Measurements from ENCODE around the gene CHCHD6. TPM values are rescaled to one million over a fixed set of nuclear protein-coding genes. Genes with fewer than 3 reads are reported as not detected.

The CHCHD6 gene
- polyA plus RNA-seq, 2 donors: 7.0 to 11.9 TPM

- H3K27me3 ChIP-seq (ENCODE audit: control insufficient read depth in 1 of 2, insufficient read depth in 2 of 2, low read length in 2 of 2): no peaks in the 10 kb centered on the region
- H3K4me1 ChIP-seq (ENCODE audit: control insufficient read depth in 2 of 2, insufficient read depth in 2 of 2, low read length in 1 of 2): peaks cover 2 to 4% of the 10 kb centered on the region in 2 donors
- no peaks in the 10 kb centered on the region for H3K36me3 ChIP-seq (ENCODE audit: control insufficient read depth in 2 of 2, insufficient read depth in 2 of 2, low read length in 1 of 2)
- WGBS, 2 donors: 75 to 83% methylated on average over 14 of the region's 14 CpGs
- H3K4me3 ChIP-seq (ENCODE audit: low read depth in 1 of 2, low read length in 2 of 2): no peak overlapping the region
- H3K9me3 ChIP-seq (ENCODE audit: control insufficient read depth in 2 of 2, insufficient read depth in 1 of 2, low read depth in 1 of 2, low read length in 1 of 2): no peaks in the 10 kb centered on the region
- H3K27ac ChIP-seq (ENCODE audit: low read depth in 2 of 2, low read length in 1 of 2): no peak overlapping the region
These were observed 221.6 kb downstream of the CHCHD6 start for GRCh38 chr3:126925411-126926171.

GRCh38 chr3:126926684-126927400, 222.8 kb downstream of the CHCHD6 start:
- 52 to 54% methylated on average over 11 of the region's 11 CpGs for WGBS, 2 donors
- H3K36me3 ChIP-seq (ENCODE audit: control insufficient read depth in 2 of 2, insufficient read depth in 2 of 2, low read length in 1 of 2): no peaks in the 10 kb centered on the region
- H3K27me3 ChIP-seq (ENCODE audit: control insufficient read depth in 1 of 2, insufficient read depth in 2 of 2, low read length in 2 of 2): no peaks in the 10 kb centered on the region
- H3K4me1 ChIP-seq (ENCODE audit: control insufficient read depth in 2 of 2, insufficient read depth in 2 of 2, low read length in 1 of 2): peaks cover 2 to 6% of the 10 kb centered on the region in 2 donors
- no peak overlapping the region for H3K4me3 ChIP-seq (ENCODE audit: low read depth in 1 of 2, low read length in 2 of 2)
- H3K27ac ChIP-seq (ENCODE audit: low read depth in 2 of 2, low read length in 1 of 2): no peak overlapping the region
- H3K9me3 ChIP-seq (ENCODE audit: control insufficient read depth in 2 of 2, insufficient read depth in 1 of 2, low read depth in 1 of 2, low read length in 1 of 2): no peaks in the 10 kb centered on the region

GRCh38 chr3:126927401-126927750, 223.3 kb downstream of the CHCHD6 start:
- H3K4me1 ChIP-seq (ENCODE audit: control insufficient read depth in 2 of 2, insufficient read depth in 2 of 2, low read length in 1 of 2): peaks cover 2 to 10% of the 10 kb centered on the region in 2 donors
- H3K9me3 ChIP-seq (ENCODE audit: control insufficient read depth in 2 of 2, insufficient read depth in 1 of 2, low read depth in 1 of 2, low read length in 1 of 2): no peaks in the 10 kb centered on the region
- H3K36me3 ChIP-seq (ENCODE audit: control insufficient read depth in 2 of 2, insufficient read depth in 2 of 2, low read length in 1 of 2): no peaks in the 10 kb centered on the region
- no peak overlapping the region for H3K27ac ChIP-seq (ENCODE audit: low read depth in 2 of 2, low read length in 1 of 2)
- no peaks in the 10 kb centered on the region for H3K27me3 ChIP-seq (ENCODE audit: control insufficient read depth in 1 of 2, insufficient read depth in 2 of 2, low read length in 2 of 2)
- 43 to 65% methylated on average over 4 of the region's 4 CpGs for WGBS, 2 donors
- no peak overlapping the region for H3K4me3 ChIP-seq (ENCODE audit: low read depth in 1 of 2, low read length in 2 of 2)

GRCh38 chr3:126927846-126928245, 223.8 kb downstream of the CHCHD6 start:
- 90 to 98% methylated on average over 6 of the region's 6 CpGs for WGBS, 2 donors
- no peaks in the 10 kb centered on the region for H3K27me3 ChIP-seq (ENCODE audit: control insufficient read depth in 1 of 2, insufficient read depth in 2 of 2, low read length in 2 of 2)
- no peaks in the 10 kb centered on the region for H3K9me3 ChIP-seq (ENCODE audit: control insufficient read depth in 2 of 2, insufficient read depth in 1 of 2, low read depth in 1 of 2, low read length in 1 of 2)
- H3K4me3 ChIP-seq (ENCODE audit: low read depth in 1 of 2, low read length in 2 of 2): no peak overlapping the region
- no peaks in the 10 kb centered on the region for H3K36me3 ChIP-seq (ENCODE audit: control insufficient read depth in 2 of 2, insufficient read depth in 2 of 2, low read length in 1 of 2)
- H3K4me1 ChIP-seq (ENCODE audit: control insufficient read depth in 2 of 2, insufficient read depth in 2 of 2, low read length in 1 of 2): peaks cover 2 to 13% of the 10 kb centered on the region in 2 donors
- H3K27ac ChIP-seq (ENCODE audit: low read depth in 2 of 2, low read length in 1 of 2): no peak overlapping the region

- Histone ChIP-seq H3K27me3 (ENCODE audit: control insufficient read depth in 1 of 2, insufficient read depth in 2 of 2, low read length in 2 of 2) (no peaks in the 10 kb centered on the region), H3K27ac (ENCODE audit: low read depth in 2 of 2, low read length in 1 of 2) (no peak overlapping the region), H3K36me3 (ENCODE audit: control insufficient read depth in 2 of 2, insufficient read depth in 2 of 2, low read length in 1 of 2) (no peaks in the 10 kb centered on the region), H3K4me3 (ENCODE audit: low read depth in 1 of 2, low read length in 2 of 2) (no peak overlapping the region), H3K9me3 (ENCODE audit: control insufficient read depth in 2 of 2, insufficient read depth in 1 of 2, low read depth in 1 of 2, low read length in 1 of 2) (no peaks in the 10 kb centered on the region), H3K4me1 (ENCODE audit: control insufficient read depth in 2 of 2, insufficient read depth in 2 of 2, low read length in 1 of 2) (peaks cover 2 to 13% of the 10 kb centered on the region in 2 donors)
- 79 to 85% methylated on average over 3 of the region's 3 CpGs for WGBS, 2 donors
These were observed 225.0 kb downstream of the CHCHD6 start for GRCh38 chr3:126928921-126929474.

- H3K4me1 ChIP-seq (ENCODE audit: control insufficient read depth in 2 of 2, insufficient read depth in 2 of 2, low read length in 1 of 2): peaks cover 2 to 13% of the 10 kb centered on the region in 2 donors
- no peaks in the 10 kb centered on the region for H3K36me3 ChIP-seq (ENCODE audit: control insufficient read depth in 2 of 2, insufficient read depth in 2 of 2, low read length in 1 of 2)
- 93% methylated on average over 14 to 15 of the region's 15 CpGs for WGBS, 2 donors
- no peak overlapping the region for H3K4me3 ChIP-seq (ENCODE audit: low read depth in 1 of 2, low read length in 2 of 2)
- H3K9me3 ChIP-seq (ENCODE audit: control insufficient read depth in 2 of 2, insufficient read depth in 1 of 2, low read depth in 1 of 2, low read length in 1 of 2): no peaks in the 10 kb centered on the region
- H3K27me3 ChIP-seq (ENCODE audit: control insufficient read depth in 1 of 2, insufficient read depth in 2 of 2, low read length in 2 of 2): no peaks in the 10 kb centered on the region
- no peak overlapping the region for H3K27ac ChIP-seq (ENCODE audit: low read depth in 2 of 2, low read length in 1 of 2)
These were observed 227.0 kb downstream of the CHCHD6 start for GRCh38 chr3:126930936-126931600.

GRCh38 chr3:126931806-126932187, 227.8 kb downstream of the CHCHD6 start:
- Histone ChIP-seq H3K9me3 (ENCODE audit: control insufficient read depth in 2 of 2, insufficient read depth in 1 of 2, low read depth in 1 of 2, low read length in 1 of 2) (no peaks in the 10 kb centered on the region), H3K36me3 (ENCODE audit: control insufficient read depth in 2 of 2, insufficient read depth in 2 of 2, low read length in 1 of 2) (no peaks in the 10 kb centered on the region), H3K4me1 (ENCODE audit: control insufficient read depth in 2 of 2, insufficient read depth in 2 of 2, low read length in 1 of 2) (peaks cover 0 to 13% of the 10 kb centered on the region in 2 donors), H3K4me3 (ENCODE audit: low read depth in 1 of 2, low read length in 2 of 2) (no peak overlapping the region), H3K27ac (ENCODE audit: low read depth in 2 of 2, low read length in 1 of 2) (peak overlapping the region in 1 of 2 donors; percentile 43), H3K27me3 (ENCODE audit: control insufficient read depth in 1 of 2, insufficient read depth in 2 of 2, low read length in 2 of 2) (no peaks in the 10 kb centered on the region)
- WGBS, 2 donors: 54 to 64% methylated on average over 9 of the region's 9 CpGs

GRCh38 chr3:126932188-126932931, 228.3 kb downstream of the CHCHD6 start:
- H3K27ac ChIP-seq (ENCODE audit: low read depth in 2 of 2, low read length in 1 of 2): peak overlapping the region in 1 of 2 donors; percentile 43
- no peaks in the 10 kb centered on the region for H3K9me3 ChIP-seq (ENCODE audit: control insufficient read depth in 2 of 2, insufficient read depth in 1 of 2, low read depth in 1 of 2, low read length in 1 of 2)
- H3K4me1 ChIP-seq (ENCODE audit: control insufficient read depth in 2 of 2, insufficient read depth in 2 of 2, low read length in 1 of 2): peaks cover 0 to 10% of the 10 kb centered on the region in 2 donors
- no peaks in the 10 kb centered on the region for H3K27me3 ChIP-seq (ENCODE audit: control insufficient read depth in 1 of 2, insufficient read depth in 2 of 2, low read length in 2 of 2)
- no peak overlapping the region for H3K4me3 ChIP-seq (ENCODE audit: low read depth in 1 of 2, low read length in 2 of 2)
- 48 to 65% methylated on average over 13 of the region's 13 CpGs for WGBS, 2 donors
- H3K36me3 ChIP-seq (ENCODE audit: control insufficient read depth in 2 of 2, insufficient read depth in 2 of 2, low read length in 1 of 2): no peaks in the 10 kb centered on the region

- H3K4me3 ChIP-seq (ENCODE audit: low read depth in 1 of 2, low read length in 2 of 2): no peak overlapping the region
- WGBS, 2 donors: 57 to 78% methylated on average over 4 of the region's 4 CpGs
- H3K27ac ChIP-seq (ENCODE audit: low read depth in 2 of 2, low read length in 1 of 2): no peak overlapping the region
- H3K27me3 ChIP-seq (ENCODE audit: control insufficient read depth in 1 of 2, insufficient read depth in 2 of 2, low read length in 2 of 2): no peaks in the 10 kb centered on the region
- no peaks in the 10 kb centered on the region for H3K36me3 ChIP-seq (ENCODE audit: control insufficient read depth in 2 of 2, insufficient read depth in 2 of 2, low read length in 1 of 2)
- H3K4me1 ChIP-seq (ENCODE audit: control insufficient read depth in 2 of 2, insufficient read depth in 2 of 2, low read length in 1 of 2): peaks cover 0 to 10% of the 10 kb centered on the region in 2 donors
- no peaks in the 10 kb centered on the region for H3K9me3 ChIP-seq (ENCODE audit: control insufficient read depth in 2 of 2, insufficient read depth in 1 of 2, low read depth in 1 of 2, low read length in 1 of 2)
These were observed 230.0 kb downstream of the CHCHD6 start for GRCh38 chr3:126934031-126934531.
